GM12874 (cell line): Measurements from ENCODE around the gene CHD6.

Experiments
- TF ChIP-seq, protein P1 (sequence below): IDR thresholded peaks from 2 replicates; pipeline ENCODE4 v1.5.1; 2011; ENCODE audit warnings: low read depth, mild to moderate bottlenecking, control low read depth, low read length, moderate library complexity; ENCODE audit not compliant: insufficient read depth

The CHD6 gene

DNA sequence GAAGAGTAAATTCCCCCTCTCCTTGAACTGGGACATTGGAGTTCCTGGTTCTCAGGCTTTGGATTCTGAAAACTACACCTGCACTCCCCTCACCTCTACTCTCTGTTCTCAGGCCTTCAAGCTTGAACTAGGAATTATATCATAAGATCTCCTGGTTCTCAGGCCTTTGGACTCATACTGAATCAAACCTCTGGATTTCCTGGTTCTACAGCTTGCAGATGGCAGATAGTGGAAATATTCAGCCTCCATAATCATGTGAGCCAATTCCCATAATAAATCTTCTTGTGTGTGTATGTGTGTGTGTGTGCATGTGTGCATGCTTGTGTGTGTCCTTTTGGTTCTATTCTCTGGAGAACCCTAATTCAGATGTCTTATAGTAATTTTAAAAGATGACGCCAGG lies 12.7 kb upstream of the CHD6 start:
- TF ChIP-seq, protein P1, sequence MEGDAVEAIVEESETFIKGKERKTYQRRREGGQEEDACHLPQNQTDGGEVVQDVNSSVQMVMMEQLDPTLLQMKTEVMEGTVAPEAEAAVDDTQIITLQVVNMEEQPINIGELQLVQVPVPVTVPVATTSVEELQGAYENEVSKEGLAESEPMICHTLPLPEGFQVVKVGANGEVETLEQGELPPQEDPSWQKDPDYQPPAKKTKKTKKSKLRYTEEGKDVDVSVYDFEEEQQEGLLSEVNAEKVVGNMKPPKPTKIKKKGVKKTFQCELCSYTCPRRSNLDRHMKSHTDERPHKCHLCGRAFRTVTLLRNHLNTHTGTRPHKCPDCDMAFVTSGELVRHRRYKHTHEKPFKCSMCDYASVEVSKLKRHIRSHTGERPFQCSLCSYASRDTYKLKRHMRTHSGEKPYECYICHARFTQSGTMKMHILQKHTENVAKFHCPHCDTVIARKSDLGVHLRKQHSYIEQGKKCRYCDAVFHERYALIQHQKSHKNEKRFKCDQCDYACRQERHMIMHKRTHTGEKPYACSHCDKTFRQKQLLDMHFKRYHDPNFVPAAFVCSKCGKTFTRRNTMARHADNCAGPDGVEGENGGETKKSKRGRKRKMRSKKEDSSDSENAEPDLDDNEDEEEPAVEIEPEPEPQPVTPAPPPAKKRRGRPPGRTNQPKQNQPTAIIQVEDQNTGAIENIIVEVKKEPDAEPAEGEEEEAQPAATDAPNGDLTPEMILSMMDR, result no peak

DNA sequence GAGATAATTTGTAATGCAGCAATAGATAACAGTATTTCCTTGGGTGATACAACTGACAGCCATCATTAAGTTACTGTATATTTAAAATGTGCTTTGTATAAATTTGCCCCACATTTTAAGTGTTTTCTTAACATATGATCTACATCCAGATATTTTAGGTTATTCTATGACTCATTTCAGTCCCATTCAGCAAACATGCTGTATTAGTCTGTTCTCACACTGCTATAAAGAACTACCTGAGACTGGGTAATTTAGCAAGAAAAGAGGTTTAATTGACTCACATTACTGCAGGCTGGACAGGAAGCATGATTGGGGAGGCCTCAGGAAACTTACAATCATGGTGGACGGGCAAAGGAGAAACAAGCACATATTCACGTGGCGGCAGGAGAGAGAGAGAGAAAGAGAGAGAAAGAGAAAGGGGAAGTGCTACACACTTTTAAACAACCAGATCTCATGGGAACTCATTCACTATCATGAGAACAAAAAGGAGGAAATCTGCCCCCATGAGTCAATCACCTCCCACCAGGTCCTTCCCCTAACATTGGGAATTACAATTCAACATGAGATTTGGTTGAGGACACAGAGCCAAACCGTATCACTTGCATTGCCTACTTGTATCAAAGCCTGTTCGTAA lies 9.6 kb upstream of the CHD6 start:
- TF ChIP-seq, protein P1, result no peak

DNA sequence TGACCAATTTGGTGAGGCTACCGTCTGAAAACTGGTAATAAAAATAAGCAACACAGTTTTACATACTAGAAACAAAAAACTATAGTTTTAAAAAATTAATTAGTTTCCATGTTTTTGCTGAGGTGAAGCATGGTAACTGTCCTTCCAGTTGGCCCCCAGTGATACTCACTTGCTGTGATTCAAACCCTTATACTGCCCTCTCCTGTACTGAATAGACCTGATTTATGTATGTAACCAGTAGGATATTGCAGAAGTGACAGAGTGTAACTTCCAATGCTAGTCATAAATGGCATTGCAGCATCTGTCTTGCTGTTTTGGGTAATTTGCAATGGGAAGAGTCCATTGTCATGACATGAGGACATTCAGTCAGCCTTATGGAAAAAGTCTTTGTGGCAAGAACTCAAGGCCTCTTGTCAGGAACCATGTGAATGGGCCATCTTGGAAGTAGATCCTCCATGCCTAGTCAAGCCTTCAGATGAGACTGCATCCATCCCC lies 8.9 kb upstream of the CHD6 start:
- TF ChIP-seq, protein P1, result no peak

DNA sequence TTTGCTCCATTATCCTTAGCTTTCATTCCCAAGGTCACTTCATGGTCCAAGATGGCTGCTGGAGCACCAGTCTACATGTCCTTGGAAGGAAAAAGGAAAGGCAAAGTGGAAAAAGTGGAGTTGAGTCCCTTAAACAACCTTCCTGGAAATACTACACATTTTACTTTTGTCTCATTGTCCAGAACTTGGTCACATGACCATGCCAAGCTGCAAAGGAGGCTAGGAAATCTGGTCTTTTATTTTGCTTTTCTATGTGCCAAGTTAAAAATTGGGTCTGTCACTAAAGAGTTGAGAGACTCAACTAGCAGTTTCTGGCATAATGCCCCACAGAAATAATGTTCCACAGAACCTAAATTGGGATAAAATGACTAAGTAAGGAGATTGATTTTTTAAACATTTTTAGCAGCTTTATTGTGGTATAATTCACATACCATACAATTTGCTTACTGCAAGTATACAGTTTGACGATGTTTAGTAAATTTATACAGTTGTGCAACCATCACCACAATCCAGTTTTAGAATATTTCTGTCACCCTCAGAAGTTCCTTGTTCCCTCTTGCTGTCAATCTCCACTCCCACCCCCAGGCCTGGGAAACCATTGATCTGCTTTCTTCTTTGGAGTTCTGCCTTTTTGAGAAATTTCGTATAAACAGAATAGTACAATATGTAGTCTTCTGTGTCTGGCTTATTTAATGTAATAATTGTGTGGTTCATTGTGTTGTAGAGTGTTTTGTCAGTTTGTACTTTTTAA lies 5.6 kb upstream of the CHD6 start:
- TF ChIP-seq, protein P1, result no peak

DNA sequence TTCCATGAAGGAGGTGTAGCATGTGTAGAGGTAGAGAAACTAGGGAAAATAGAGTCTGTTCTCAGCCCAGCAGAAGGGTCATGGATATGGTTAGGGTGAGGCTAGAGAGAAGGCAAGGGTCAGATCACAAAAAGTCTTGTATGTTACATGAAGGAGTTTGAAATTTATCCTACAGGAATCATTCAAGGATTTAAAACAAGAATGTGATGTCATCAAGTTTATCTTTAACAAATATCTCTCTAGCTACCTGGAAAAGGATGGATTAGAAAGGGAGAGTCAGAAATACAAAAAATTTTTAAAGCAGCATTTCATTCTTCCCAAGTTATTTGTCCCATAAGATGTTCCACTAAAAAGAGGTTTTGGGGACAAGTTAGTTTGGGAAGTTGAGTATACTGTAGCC lies 4.4 kb upstream of the CHD6 start:
- TF ChIP-seq, protein P1, result no peak

DNA sequence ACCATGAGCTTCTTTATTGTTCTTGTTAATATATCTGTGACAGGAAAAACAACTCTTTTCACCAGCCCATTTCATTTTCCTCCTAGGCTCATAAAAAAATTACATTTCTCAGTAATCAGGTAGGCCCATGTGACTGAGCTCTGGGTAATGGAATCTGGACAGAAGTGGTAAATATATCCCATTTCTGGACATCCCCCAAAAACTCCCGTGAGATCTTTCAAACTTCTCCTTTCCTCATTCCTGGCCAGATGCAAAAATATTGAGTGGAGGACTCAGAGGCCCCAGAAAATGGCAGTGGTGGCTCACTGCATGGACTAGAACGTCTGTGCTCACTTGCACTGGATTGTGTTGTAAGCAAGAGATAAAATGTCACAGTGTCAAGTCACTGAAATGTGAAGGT lies 3.8 kb upstream of the CHD6 start:
- TF ChIP-seq, protein P1, result no peak

DNA sequence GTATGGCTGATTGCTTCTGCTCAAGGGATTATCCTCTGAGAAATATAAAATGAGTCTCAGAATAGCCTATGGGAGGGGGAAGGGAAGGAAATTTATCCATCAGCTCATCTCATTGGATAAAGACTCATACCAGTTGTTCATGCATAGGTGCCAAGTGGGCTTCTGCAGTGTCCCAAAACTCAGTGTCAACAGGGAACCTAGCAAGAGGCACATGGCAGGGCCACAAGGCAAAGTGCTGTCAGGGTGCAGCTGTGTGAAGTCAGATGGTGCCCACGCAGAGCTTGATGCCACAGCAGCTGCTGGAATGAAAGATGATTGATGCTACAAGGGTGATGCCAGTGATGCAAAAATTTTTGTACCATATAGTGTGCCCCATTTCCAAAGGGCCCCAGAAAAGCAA lies 3.2 kb upstream of the CHD6 start:
- TF ChIP-seq, protein P1, result no peak
